CD14-positive monocyte (primary cell): ENCODE results near the gene ACBD6. TPM values are rescaled to one million over a fixed set of nuclear protein-coding genes. Genes with fewer than 3 reads are reported as not detected.

ENCODE experiments used
- DNase-seq, 3 donors: peaks; one replicate each; pipeline ENCODE4 v3.0.0-alpha.2; 2011 to 2022
- H2AFZ ChIP-seq: 2 replicates; pipeline ENCODE4 v1.6.0; 2012; ENCODE audit warnings: mild to moderate bottlenecking, low read depth, low read length, inconsistent platforms; ENCODE audit not compliant: insufficient read depth, poor library complexity, severe bottlenecking
- H3K27ac ChIP-seq, 2 donors: 1 replicate in 1 of 2; 2 replicates in 1 of 2; pipeline ENCODE4 v1.5.1; 2012 to 2013; ENCODE audit warnings: low read length in 2 of 2, control low read depth in 1 of 2, inconsistent platforms in 1 of 2, low read depth in 1 of 2, mild to moderate bottlenecking in 1 of 2
- H3K27me3 ChIP-seq, 2 donors: one replicate each; pipeline versions ENCODE4 v1.6.0 to v1.6.1; 2011 to 2013; ENCODE audit warnings: low read length in 2 of 2; ENCODE audit not compliant: control insufficient read depth in 2 of 2, insufficient read depth in 2 of 2
- H3K36me3 ChIP-seq, 2 donors: replicated peaks in 1 of 2; 1 replicate in 1 of 2; 2 replicates in 1 of 2; pipeline versions ENCODE4 v1.5.1 to v1.6.1; 2012 to 2013; ENCODE audit warnings: low read length in 2 of 2, control low read depth in 1 of 2, inconsistent platforms in 1 of 2, mild to moderate bottlenecking in 1 of 2; ENCODE audit not compliant: insufficient read depth in 2 of 2, control insufficient read depth in 1 of 2
- H3K4me1 ChIP-seq, 2 donors: 1 replicate in 1 of 2; 2 replicates in 1 of 2; pipeline versions ENCODE4 v1.5.1 to v1.6.1; 2012 to 2013; ENCODE audit warnings: low read length in 2 of 2, control low read depth in 1 of 2, inconsistent platforms in 1 of 2, mild to moderate bottlenecking in 1 of 2, moderate library complexity in 1 of 2; ENCODE audit not compliant: insufficient read depth in 2 of 2, control insufficient read depth in 1 of 2
- H3K4me2 ChIP-seq: replicated peaks from 2 replicates; pipeline ENCODE3; 2012; ENCODE audit warnings: low read length, moderate library complexity, mild to moderate bottlenecking; ENCODE audit not compliant: poor library complexity, severe bottlenecking; ENCODE audit errors: extremely low read depth
- H3K4me3 ChIP-seq, 3 experiments: fragments of 200-600 bp in 1 of 3; sonication (generic) in 1 of 3; replicated peaks in 1 of 3; 1 replicate in 2 of 3; 2 replicates in 1 of 3; pipeline ENCODE4 v1.5.1; 2011 to 2013; ENCODE audit warnings: low read length in 3 of 3, mild to moderate bottlenecking in 3 of 3, control low read depth in 2 of 3, low read depth in 2 of 3, inconsistent platforms in 1 of 3, moderate library complexity in 1 of 3
- H3K79me2 ChIP-seq: 2 replicates; pipeline ENCODE4 v1.6.0; 2012; ENCODE audit warnings: mild to moderate bottlenecking, control low read depth, inconsistent platforms, low read length, moderate library complexity; ENCODE audit not compliant: insufficient read depth
- H3K9ac ChIP-seq: 2 replicates; pipeline ENCODE4 v1.6.0; 2017; ENCODE audit warnings: low read length, mild to moderate bottlenecking; ENCODE audit not compliant: insufficient read depth, poor library complexity, severe bottlenecking
- H3K9me3 ChIP-seq, 2 donors: replicated peaks in 1 of 2; 1 replicate in 1 of 2; 2 replicates in 1 of 2; pipeline versions ENCODE4 v1.5.1 to v1.6.1; 2012 to 2013; ENCODE audit warnings: low read length in 2 of 2, control low read depth in 1 of 2; ENCODE audit not compliant: control insufficient read depth in 1 of 2, insufficient read depth in 1 of 2
- H4K20me1 ChIP-seq: 2 replicates; pipeline ENCODE4 v1.6.0; 2012; ENCODE audit warnings: mild to moderate bottlenecking, low read length, control low read depth, moderate library complexity; ENCODE audit not compliant: insufficient read depth
- H3K27ac Mint-ChIP-seq, 7 donors: one replicate each; pipeline ENCODE4 v1.8.0; 2020; ENCODE audit warnings: mild to moderate bottlenecking in 7 of 7, mixed read lengths in 7 of 7, moderate library complexity in 6 of 7, inconsistent platforms in 2 of 7
- H3K27me3 Mint-ChIP-seq, 3 donors: one replicate each; pipeline ENCODE4 v1.8.0; 2021 to 2022; ENCODE audit warnings: low read depth in 3 of 3, mild to moderate bottlenecking in 3 of 3, mixed read lengths in 3 of 3, moderate library complexity in 3 of 3, inconsistent platforms in 1 of 3
- H3K36me3 Mint-ChIP-seq, 2 donors: one replicate each; pipeline ENCODE4 v1.8.0; 2020; ENCODE audit warnings: mixed read lengths in 2 of 2, inconsistent platforms in 1 of 2, mild to moderate bottlenecking in 1 of 2
- H3K4me1 Mint-ChIP-seq: one replicate; pipeline ENCODE4 v1.8.0; 2020; ENCODE audit warnings: mild to moderate bottlenecking, mixed read lengths
- H3K4me3 Mint-ChIP-seq, 2 donors: one replicate each; pipeline ENCODE4 v1.8.0; 2020; ENCODE audit warnings: mild to moderate bottlenecking in 2 of 2, mixed read lengths in 2 of 2, moderate library complexity in 1 of 2
- H3K9me3 Mint-ChIP-seq, 7 donors: one replicate each; pipeline ENCODE4 v1.8.0; 2020 to 2022; ENCODE audit warnings: mixed read lengths in 7 of 7, mild to moderate bottlenecking in 6 of 7, moderate library complexity in 6 of 7, inconsistent platforms in 2 of 7
- CTCF ChIP-seq: fragments of 200-600 bp; IDR thresholded peaks from one replicate; pipeline ENCODE4 v1.8.0; 2022; ENCODE audit warnings: antibody characterized with exemption, mild to moderate bottlenecking
- WGBS: methylation state at CpG from one replicate; pipeline ENCODE4 v1.1.5; 2013; ENCODE audit warnings: missing lambda C conversion rate; ENCODE audit not compliant: insufficient coverage; 5-methylcytosine and 5-hydroxymethylcytosine counted together
- intact Hi-C, 2 donors: fragments of 100-400 bp; cut with micrococcal nuclease; formaldehyde crosslinking; loops; one replicate each; pipeline versions ENCODE4 v1.15.0 to v1.15.1; 2023
- polyA plus RNA-seq, 3 donors: library from polyadenylated mRNA; depleted of rRNA in 1 of 3; unstranded in 2 of 3; stranded (reverse) in 1 of 3; fragments of 300-500 nt in 2 of 3; fragments of >200 nt in 1 of 3; fragmentation: Illumina TruSeq in 2 of 3; gene quantifications; 1 replicate in 2 of 3; 2 replicates in 1 of 3; pipeline ENCODE4 v1.2.3, GENCODE V29; 2012 to 2021

The ACBD6 gene
- polyA plus RNA-seq, 3 donors: 19.3 to 35.3 (median 19.7) TPM

- Histone ChIP-seq H2AFZ (peak overlapping the region; percentile 6), H3K4me3 (peak overlapping the region in 1 of 3 experiments; percentile 58), H3K36me3 (peaks cover 3 to 13% of the 10 kb centered on the region in 2 donors), H3K4me2 (no peak overlapping the region), H3K9me3 (no peaks in the 10 kb centered on the region), H3K4me1 (peaks cover 63 to 69% of the 10 kb centered on the region in 2 donors), H3K79me2 (no peaks in the 10 kb centered on the region), H4K20me1 (no peaks in the 10 kb centered on the region), H3K27ac (peak overlapping the region; percentile 86 to 90), H3K27me3 (no peaks in the 10 kb centered on the region), H3K9ac (no peak overlapping the region)
- H3K36me3 Mint-ChIP-seq: peaks cover 21 to 44% of the 10 kb centered on the region in 2 donors
- TF ChIP-seq CTCF: no peak
- peak overlapping the region; percentile 89 to 97 (median 94) for H3K27ac Mint-ChIP-seq
- DNase-seq: no peak
- H3K4me3 Mint-ChIP-seq: peak overlapping the region in 1 of 2 donors; percentile 24
- no peaks in the 10 kb centered on the region for H3K27me3 Mint-ChIP-seq
- WGBS: 100% methylated on average over 2 of the region's 5 CpGs
- intact Hi-C loops: loop anchor here in 1 of 2 donors (10.0 kb wide), 1 partner anchor 127 kb away; no protein-coding TSS in a partner anchor
- peaks cover 62% of the 10 kb centered on the region for H3K4me1 Mint-ChIP-seq
- peaks cover 0 to 3% (median 0%) of the 10 kb centered on the region in 7 donors for H3K9me3 Mint-ChIP-seq
These were observed 224.7 kb downstream of the ACBD6 start for GRCh38 chr1:180277476-180278193.

- no peak for DNase-seq
- peaks cover 0 to 3% (median 0%) of the 10 kb centered on the region in 3 donors for H3K27me3 Mint-ChIP-seq
- H2AFZ ChIP-seq: no peak overlapping the region
- TF ChIP-seq CTCF: no peak
- H3K36me3 ChIP-seq: peaks cover 3 to 13% of the 10 kb centered on the region in 2 donors
- H3K27me3 ChIP-seq: no peaks in the 10 kb centered on the region
- peaks cover 0 to 3% (median 0%) of the 10 kb centered on the region in 7 donors for H3K9me3 Mint-ChIP-seq
- peak overlapping the region in 1 of 7 donors; percentile 36 for H3K27ac Mint-ChIP-seq
- no peaks in the 10 kb centered on the region for H3K9me3 ChIP-seq
- H3K9ac ChIP-seq: no peak overlapping the region
- H3K27ac ChIP-seq: no peak overlapping the region
- H3K4me1 Mint-ChIP-seq: peaks cover 50% of the 10 kb centered on the region
- no peak overlapping the region for H3K4me3 Mint-ChIP-seq
- WGBS: 100% methylated on average over 3 of the region's 5 CpGs
- peaks cover 25 to 51% of the 10 kb centered on the region in 2 donors for H3K36me3 Mint-ChIP-seq
- no peaks in the 10 kb centered on the region for H4K20me1 ChIP-seq
- H3K4me1 ChIP-seq: peaks cover 46 to 53% of the 10 kb centered on the region in 2 donors
- no peaks in the 10 kb centered on the region for H3K79me2 ChIP-seq
- no peak overlapping the region for H3K4me2 ChIP-seq
- no peak overlapping the region for H3K4me3 ChIP-seq
- intact Hi-C loops: loop anchor here in 1 of 2 donors (10.0 kb wide), 1 partner anchor 129 kb away; no protein-coding TSS in a partner anchor
These were observed 226.7 kb downstream of the ACBD6 start for GRCh38 chr1:180275726-180276125.
